Measurements from ENCODE around the gene DPP10. TPM values are rescaled to one million over a fixed set of nuclear protein-coding genes. Genes with fewer than 3 reads are reported as not detected.

The DPP10 gene
- total and polyA plus RNA-seq, 4 donors, result 0.08 to 5.0 (median 0.27) TPM

DNA sequence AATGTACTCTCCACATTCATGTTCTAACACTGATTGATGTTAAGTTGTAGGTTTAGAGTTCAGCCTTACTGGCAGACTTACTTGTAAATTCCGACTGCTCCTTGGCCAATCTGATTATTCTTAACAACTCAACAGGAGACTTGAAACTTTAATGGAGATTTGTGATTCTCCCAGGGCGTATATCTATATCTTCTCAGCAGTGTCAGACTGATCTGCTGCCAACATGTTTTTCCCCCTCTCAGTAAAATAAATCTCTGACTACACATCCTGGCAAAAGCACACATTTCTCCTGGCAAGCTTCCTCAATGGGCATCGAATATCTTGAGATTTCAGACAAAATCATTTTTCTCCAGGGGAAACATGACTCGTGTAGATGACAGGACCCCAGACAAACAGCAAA, 1041.2 kb downstream of the DPP10 start:
- no peak for ATAC-seq (ENCODE audit: insufficient read depth, low FRiP score)
- Histone ChIP-seq H3K27me3 (ENCODE audit: control insufficient read depth in 3 of 3, insufficient read depth in 3 of 3, low read length in 2 of 3) (no peaks in the 10 kb centered on the region), H3K4me1 (ENCODE audit: control insufficient read depth in 5 of 5, insufficient read depth in 5 of 5, low read length in 5 of 5) (no peaks in the 10 kb centered on the region), H3K36me3 (ENCODE audit: control insufficient read depth in 4 of 4, insufficient read depth in 4 of 4, low read length in 4 of 4) (no peaks in the 10 kb centered on the region), H3K27ac (ENCODE audit: low read depth in 1 of 2, low read length in 1 of 2) (no peak overlapping the region), H3K9ac (ENCODE audit: insufficient read depth in 1 of 2, low read length in 2 of 2) (no peak overlapping the region), H3K4me3 (no peak overlapping the region), H3K9me3 (ENCODE audit: control insufficient read depth in 4 of 4, insufficient read depth in 3 of 4, low read length in 3 of 4) (no peaks in the 10 kb centered on the region)
- peak in 2 of 3 donors; percentile 13 to 21 for DNase-seq
- WGBS, 2 donors, result 62 to 67% methylated on average over 4 of the region's 4 CpGs
- TF ChIP-seq, protein P1, sequence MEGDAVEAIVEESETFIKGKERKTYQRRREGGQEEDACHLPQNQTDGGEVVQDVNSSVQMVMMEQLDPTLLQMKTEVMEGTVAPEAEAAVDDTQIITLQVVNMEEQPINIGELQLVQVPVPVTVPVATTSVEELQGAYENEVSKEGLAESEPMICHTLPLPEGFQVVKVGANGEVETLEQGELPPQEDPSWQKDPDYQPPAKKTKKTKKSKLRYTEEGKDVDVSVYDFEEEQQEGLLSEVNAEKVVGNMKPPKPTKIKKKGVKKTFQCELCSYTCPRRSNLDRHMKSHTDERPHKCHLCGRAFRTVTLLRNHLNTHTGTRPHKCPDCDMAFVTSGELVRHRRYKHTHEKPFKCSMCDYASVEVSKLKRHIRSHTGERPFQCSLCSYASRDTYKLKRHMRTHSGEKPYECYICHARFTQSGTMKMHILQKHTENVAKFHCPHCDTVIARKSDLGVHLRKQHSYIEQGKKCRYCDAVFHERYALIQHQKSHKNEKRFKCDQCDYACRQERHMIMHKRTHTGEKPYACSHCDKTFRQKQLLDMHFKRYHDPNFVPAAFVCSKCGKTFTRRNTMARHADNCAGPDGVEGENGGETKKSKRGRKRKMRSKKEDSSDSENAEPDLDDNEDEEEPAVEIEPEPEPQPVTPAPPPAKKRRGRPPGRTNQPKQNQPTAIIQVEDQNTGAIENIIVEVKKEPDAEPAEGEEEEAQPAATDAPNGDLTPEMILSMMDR (IDR thresholded peaks at IDR 0.05; ENCODE audit: control extremely low read depth, extremely low read depth), result no peak

DNA sequence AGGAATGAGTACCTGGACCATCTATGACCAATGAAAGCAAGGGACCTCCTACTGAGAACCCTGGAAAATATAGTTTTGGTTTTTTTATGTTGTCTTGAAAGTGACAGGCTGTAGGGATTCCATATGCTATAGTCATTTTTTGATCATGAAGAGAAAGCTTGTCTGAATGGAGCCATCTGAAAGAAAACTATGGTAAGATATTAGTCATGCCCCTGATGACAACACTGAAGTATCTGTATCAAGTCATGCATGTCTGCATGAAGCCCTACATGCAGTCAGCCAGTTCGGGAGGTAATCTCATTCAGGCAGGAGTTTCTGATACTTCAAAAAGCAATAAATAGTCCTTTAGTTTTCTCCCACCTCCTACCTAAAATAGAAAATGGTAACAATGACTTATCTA, 1042.0 kb downstream of the DPP10 start:
- TF ChIP-seq, protein P1 (IDR thresholded peaks at IDR 0.05; ENCODE audit: control extremely low read depth, extremely low read depth), result no peak
- Histone ChIP-seq H3K27me3 (ENCODE audit: control insufficient read depth in 3 of 3, insufficient read depth in 3 of 3, low read length in 2 of 3) (no peaks in the 10 kb centered on the region), H3K27ac (ENCODE audit: low read depth in 1 of 2, low read length in 1 of 2) (no peak overlapping the region), H3K36me3 (ENCODE audit: control insufficient read depth in 4 of 4, insufficient read depth in 4 of 4, low read length in 4 of 4) (no peaks in the 10 kb centered on the region), H3K4me1 (ENCODE audit: control insufficient read depth in 5 of 5, insufficient read depth in 5 of 5, low read length in 5 of 5) (no peaks in the 10 kb centered on the region), H3K4me3 (no peak overlapping the region), H3K9me3 (ENCODE audit: control insufficient read depth in 4 of 4, insufficient read depth in 3 of 4, low read length in 3 of 4) (no peaks in the 10 kb centered on the region), H3K9ac (ENCODE audit: insufficient read depth in 1 of 2, low read length in 2 of 2) (no peak overlapping the region)
- ATAC-seq (ENCODE audit: insufficient read depth, low FRiP score) (no peak), DNase-seq (no peak)
- WGBS, 2 donors, result 84 to 85% methylated on average over 1 of the region's 1 CpG

DNA sequence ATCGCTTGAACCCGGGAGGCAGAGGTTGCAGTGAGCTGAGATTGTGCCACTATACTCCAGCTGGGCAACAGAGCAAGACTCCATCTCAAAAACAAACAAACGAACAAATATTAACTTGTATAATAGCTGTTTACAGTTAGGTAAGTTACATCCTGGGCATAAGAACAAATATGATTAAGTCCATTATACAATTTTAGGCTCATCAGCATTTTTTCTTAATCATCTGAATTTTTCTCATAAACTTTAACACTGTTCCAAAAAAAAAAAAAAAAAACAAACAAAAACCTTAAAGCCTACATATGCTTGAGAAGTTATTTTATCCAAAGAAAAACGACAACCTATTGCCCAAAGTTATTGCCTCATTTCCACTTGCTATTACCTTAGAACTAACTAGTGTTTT, 1042.5 kb downstream of the DPP10 start:
- Histone ChIP-seq H3K4me3 (no peak overlapping the region), H3K9me3 (ENCODE audit: control insufficient read depth in 4 of 4, insufficient read depth in 3 of 4, low read length in 3 of 4) (no peaks in the 10 kb centered on the region), H3K9ac (ENCODE audit: insufficient read depth in 1 of 2, low read length in 2 of 2) (no peak overlapping the region), H3K27me3 (ENCODE audit: control insufficient read depth in 3 of 3, insufficient read depth in 3 of 3, low read length in 2 of 3) (no peaks in the 10 kb centered on the region), H3K27ac (ENCODE audit: low read depth in 1 of 2, low read length in 1 of 2) (no peak overlapping the region), H3K36me3 (ENCODE audit: control insufficient read depth in 4 of 4, insufficient read depth in 4 of 4, low read length in 4 of 4) (no peaks in the 10 kb centered on the region), H3K4me1 (ENCODE audit: control insufficient read depth in 5 of 5, insufficient read depth in 5 of 5, low read length in 5 of 5) (no peaks in the 10 kb centered on the region)
- DNase-seq (no peak), ATAC-seq (ENCODE audit: insufficient read depth, low FRiP score) (no peak)
- 82% methylated on average over 4 of the region's 4 CpGs for WGBS, 2 donors
- TF ChIP-seq, protein P1 (IDR thresholded peaks at IDR 0.05; ENCODE audit: control extremely low read depth, extremely low read depth), result no peak

DNA sequence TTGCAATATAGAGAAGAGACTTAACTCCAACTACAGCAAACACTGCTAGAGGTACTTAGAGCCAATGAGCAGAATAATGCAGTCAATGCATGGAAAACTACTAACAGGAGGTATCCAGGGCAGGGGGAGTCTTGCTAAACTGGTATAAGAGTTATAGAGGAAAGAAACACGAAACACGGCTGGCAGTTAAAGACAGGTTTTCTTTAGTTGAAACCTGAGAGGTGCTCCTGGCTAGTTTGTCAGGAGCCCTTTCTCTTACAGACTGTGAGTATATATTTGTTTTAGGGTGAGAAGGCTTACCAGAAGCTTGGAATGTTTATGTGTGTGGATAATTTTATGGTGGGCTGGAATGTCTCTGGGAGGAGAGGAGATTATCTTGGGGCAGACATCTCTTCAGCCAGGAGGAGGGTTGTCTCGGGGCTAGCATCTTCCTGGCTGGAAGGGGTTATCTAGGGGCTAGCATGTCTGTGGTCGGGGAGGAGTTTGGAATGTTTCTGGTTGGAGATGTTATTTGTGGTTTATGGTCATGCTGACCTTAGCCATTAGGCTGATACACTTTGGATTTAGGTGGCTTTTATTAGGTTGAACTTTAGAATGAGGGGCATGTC, 1048.8 kb downstream of the DPP10 start:
- 49 to 55% methylated on average over 4 of the region's 4 CpGs for WGBS, 2 donors
- no peaks in the 10 kb centered on the region for H3K36me3 ChIP-seq (ENCODE audit: control insufficient read depth in 4 of 4, insufficient read depth in 4 of 4, low read length in 4 of 4)
- ATAC-seq (ENCODE audit: insufficient read depth, low FRiP score) (no peak), DNase-seq (peak in 1 of 3 donors; percentile 43)
- no peak overlapping the region for H3K9ac ChIP-seq (ENCODE audit: insufficient read depth in 1 of 2, low read length in 2 of 2)
- H3K4me1 ChIP-seq (ENCODE audit: control insufficient read depth in 5 of 5, insufficient read depth in 5 of 5, low read length in 5 of 5), result no peaks in the 10 kb centered on the region
- H3K27me3 ChIP-seq (ENCODE audit: control insufficient read depth in 3 of 3, insufficient read depth in 3 of 3, low read length in 2 of 3), result no peaks in the 10 kb centered on the region
- no peaks in the 10 kb centered on the region for H3K9me3 ChIP-seq (ENCODE audit: control insufficient read depth in 4 of 4, insufficient read depth in 3 of 4, low read length in 3 of 4)
- TF ChIP-seq, protein P1 (IDR thresholded peaks at IDR 0.05; ENCODE audit: control extremely low read depth, extremely low read depth), result no peak
- H3K4me3 ChIP-seq, result no peak overlapping the region
- H3K27ac ChIP-seq (ENCODE audit: low read depth in 1 of 2, low read length in 1 of 2), result no peak overlapping the region

All from lung (tissue), 12 donors.